Measurements from ENCODE around the gene APC2.

DNA sequence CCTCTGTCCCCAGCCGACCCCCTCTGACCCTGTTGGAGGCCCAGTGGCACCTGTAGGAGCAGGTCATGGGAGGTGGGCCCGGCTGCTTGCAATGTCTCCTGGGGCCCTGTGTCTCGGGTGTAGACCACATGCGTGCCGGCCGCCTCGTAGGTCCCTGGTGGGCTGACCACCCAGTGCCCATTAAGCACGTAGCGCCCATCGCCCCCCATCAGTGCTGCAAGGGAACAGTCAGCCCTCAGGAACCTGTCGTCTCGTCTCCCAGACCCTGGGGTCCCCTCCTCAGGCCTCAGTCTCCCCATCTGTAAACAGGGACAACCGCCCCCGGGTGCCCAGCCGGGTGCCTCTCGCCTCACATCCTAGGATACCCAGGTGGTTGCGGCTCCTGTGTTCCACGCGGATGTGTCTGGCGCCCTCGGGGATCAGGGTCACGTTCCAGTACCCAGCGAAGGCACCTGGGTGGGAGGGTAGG, 57.3 kb downstream of the APC2 start:
- TF ChIP-seq GATA2 (IDR thresholded peaks at IDR 0.05; ENCODE audit: low read depth, low read length) (no peak), GATA3 (IDR thresholded peaks at IDR 0.05; ENCODE audit: low read depth, low read length) (no peak)

Measured in SH-SY5Y (cell line).